ENCODE data around the gene PHLDA1. TPM values are rescaled to one million over a fixed set of nuclear protein-coding genes. Genes with fewer than 3 reads are reported as not detected.

The PHLDA1 gene
- total and polyA plus RNA-seq, 2 donors (not counting 3 experiments of a cell fraction or from before 2014, with no cell fraction given), result 14.1 to 30.8 TPM

- CTCF ChIA-PET, result interaction anchor here (1.4 to 1.6 kb wide), 3 partner anchors 11 to 41 kb away, joined by 4 to 7 read pairs (median 6); no protein-coding TSS in a partner anchor
- H4K20me1 ChIP-seq (replicated peaks; ENCODE audit: control insufficient read depth, extremely low read depth, insufficient read depth, low read length), result no peaks in the 10 kb centered on the region
- no peaks in the 10 kb centered on the region for H3K9me3 ChIP-seq (replicated peaks; ENCODE audit: control insufficient read depth, insufficient read depth, low read length)
- no peaks in the 10 kb centered on the region for H3K9me1 ChIP-seq (replicated peaks; ENCODE audit: control insufficient read depth, extremely low read depth, insufficient read depth, low read length)
- DNase-seq (ENCODE audit: low read depth, low spot score) (no peak), FAIRE-seq (no peak)
- intact Hi-C loops (cut with micrococcal nuclease) (no loop called here), dilution Hi-C loops (cut with MboI; ENCODE audit: extremely low pct_ligation_motif_present, low sequenced_read_pairs) (no loop called here)
- H3K36me3 ChIP-seq (ENCODE audit: control insufficient read depth in 2 of 2, extremely low read depth in 1 of 2, insufficient read depth in 2 of 2, low read length in 2 of 2), result no peaks in the 10 kb centered on the region
- H3K4me3 ChIP-seq (replicated peaks in 1 of 3; ENCODE audit: insufficient read depth in 1 of 3, low read depth in 1 of 3, low read length in 3 of 3), result no peak overlapping the region
- no peak overlapping the region for H3K9ac ChIP-seq (replicated peaks; ENCODE audit: extremely low read depth, insufficient read depth, low read length)
- H3K27ac ChIP-seq (ENCODE audit: insufficient read depth, low read depth, low read length), result no peak overlapping the region
- no peaks in the 10 kb centered on the region for H3K27me3 ChIP-seq (ENCODE audit: control insufficient read depth in 2 of 2, insufficient read depth in 2 of 2, low read length in 2 of 2)
- POLR2A ChIA-PET, result no interaction called here
- H3K4me1 ChIP-seq (ENCODE audit: control insufficient read depth, extremely low read depth, insufficient read depth, low read length), result peaks cover 2% of the 10 kb centered on the region
- H3K79me2 ChIP-seq (ENCODE audit: control insufficient read depth, insufficient read depth, low read length), result no peaks in the 10 kb centered on the region
- TF ChIP-seq MAX (IDR thresholded peaks at IDR 0.05; ENCODE audit: insufficient read depth, insufficient read length) (no peak), FOS (IDR thresholded peaks at IDR 0.05; ENCODE audit: borderline replicate concordance, insufficient read depth, low read length) (no peak), POLR2AphosphoS5 (IDR thresholded peaks at IDR 0.05; ENCODE audit: insufficient read depth, low read depth, low read length) (no peak), CTCF (IDR thresholded peaks at IDR 0.05; ENCODE audit: extremely low read depth in 1 of 2, insufficient read depth in 1 of 2, low read depth in 1 of 2, low read length in 2 of 2) (no peak), JUN (IDR thresholded peaks at IDR 0.05; ENCODE audit: borderline replicate concordance, insufficient read depth, insufficient read length, low read depth) (no peak), POLR2A (IDR thresholded peaks at IDR 0.05; ENCODE audit: low read depth, low read length) (no peak), EZH2 (IDR thresholded peaks at IDR 0.05; ENCODE audit: borderline replicate concordance, low read depth, low read length, severe bottlenecking) (no peak), MYC (IDR thresholded peaks at IDR 0.05; ENCODE audit: low read depth, low read length) (no peak), GATA2 (IDR thresholded peaks at IDR 0.05; ENCODE audit: insufficient read depth, insufficient read length, low read depth, low read length) (no peak)
- BruUV-seq (replicated peaks), result no TSS peak
- H2AFZ ChIP-seq (ENCODE audit: low read depth, low read length), result no peak overlapping the region
- H3K4me2 ChIP-seq (ENCODE audit: insufficient read depth, low read length), result no peak overlapping the region
Observed at GRCh38 chr12:76013603-76014002, 18.0 kb downstream of the PHLDA1 start.
